HAP-1 (cell line): ENCODE data around the gene RND2.
A peak's percentile ranks its signal among the peaks of the same experiment; 100 is the strongest.

Experiments used
- DNase-seq, 2 experiments: peaks; one replicate each; pipeline ENCODE4 v3.0.0-alpha.2; 2016 to 2020; ENCODE audit warnings: low spot score in 2 of 2
- H3K27me3 ChIP-seq: fragments of 250-450 bp; sonication (Bioruptor Pico); 2 replicates; pipeline ENCODE4 v1.5.1; 2020; ENCODE audit warnings: low read depth, mild to moderate bottlenecking, moderate library complexity
- H3K36me3 ChIP-seq: fragments of 250-450 bp; sonication (Bioruptor Pico); replicated peaks from 2 replicates; pipeline ENCODE4 v1.5.1; 2020; ENCODE audit warnings: mild to moderate bottlenecking
- H3K4me1 ChIP-seq: fragments of 250-450 bp; sonication (Bioruptor Pico); 2 replicates; pipeline ENCODE4 v1.5.1; 2020; ENCODE audit warnings: mild to moderate bottlenecking
- H3K4me3 ChIP-seq: fragments of 250-450 bp; sonication (Bioruptor Pico); 2 replicates; pipeline ENCODE4 v1.5.1; 2020; ENCODE audit warnings: mild to moderate bottlenecking, moderate library complexity
- H3K9me3 ChIP-seq: fragments of 250-450 bp; sonication (Bioruptor Pico); 2 replicates; pipeline ENCODE4 v1.5.1; 2020; ENCODE audit warnings: mild to moderate bottlenecking, moderate library complexity
- in situ Hi-C: fragments of 300-500 bp; cut with MboI; formaldehyde crosslinking; loops from 3 replicates; pipeline ENCODE4 v1.14.3; 2020; ENCODE audit warnings: low sequenced_read_pairs, inconsistent platforms, mixed read lengths

Gene RND2

GRCh38 chr17:43026595-43026994, 1.6 kb downstream of the RND2 start:
- DNase-seq = no peak
- in situ Hi-C loops = no loop called here
- no peak overlapping the region for H3K4me3 ChIP-seq
- no peaks in the 10 kb centered on the region for H3K27me3 ChIP-seq
- H3K36me3 ChIP-seq = no peaks in the 10 kb centered on the region
- no peaks in the 10 kb centered on the region for H3K9me3 ChIP-seq
- H3K4me1 ChIP-seq = no peaks in the 10 kb centered on the region

GRCh38 chr17:43027091-43028032, 2.3 kb downstream of the RND2 start:
- no peaks in the 10 kb centered on the region for H3K9me3 ChIP-seq
- no peaks in the 10 kb centered on the region for H3K4me1 ChIP-seq
- no peak for DNase-seq
- H3K36me3 ChIP-seq = no peaks in the 10 kb centered on the region
- no peak overlapping the region for H3K4me3 ChIP-seq
- no peaks in the 10 kb centered on the region for H3K27me3 ChIP-seq
- in situ Hi-C loops = no loop called here

GRCh38 chr17:43028221-43028861, 3.3 kb downstream of the RND2 start:
- no peaks in the 10 kb centered on the region for H3K36me3 ChIP-seq
- no peak for DNase-seq
- no peak overlapping the region for H3K4me3 ChIP-seq
- no peaks in the 10 kb centered on the region for H3K9me3 ChIP-seq
- H3K4me1 ChIP-seq = no peaks in the 10 kb centered on the region
- in situ Hi-C loops = no loop called here
- H3K27me3 ChIP-seq = no peaks in the 10 kb centered on the region

GRCh38 chr17:43030137-43030767, 5.2 kb downstream of the RND2 start:
- H3K9me3 ChIP-seq = no peaks in the 10 kb centered on the region
- H3K27me3 ChIP-seq = no peaks in the 10 kb centered on the region
- no peaks in the 10 kb centered on the region for H3K36me3 ChIP-seq
- H3K4me3 ChIP-seq = no peak overlapping the region
- in situ Hi-C loops = no loop called here
- DNase-seq = no peak
- H3K4me1 ChIP-seq = peaks cover 12% of the 10 kb centered on the region

GRCh38 chr17:43031666-43032065, 6.6 kb downstream of the RND2 start:
- Histone ChIP-seq H3K36me3 (no peaks in the 10 kb centered on the region), H3K27me3 (no peaks in the 10 kb centered on the region), H3K4me3 (no peak overlapping the region), H3K9me3 (no peaks in the 10 kb centered on the region), H3K4me1 (peaks cover 26% of the 10 kb centered on the region)
- in situ Hi-C loops = no loop called here
- DNase-seq = no peak

GRCh38 chr17:43033948-43034881, 9.2 kb downstream of the RND2 start:
- Histone ChIP-seq H3K4me3 (no peak overlapping the region), H3K4me1 (peaks cover 30% of the 10 kb centered on the region), H3K36me3 (no peaks in the 10 kb centered on the region), H3K27me3 (no peaks in the 10 kb centered on the region), H3K9me3 (no peaks in the 10 kb centered on the region)
- DNase-seq = peak; percentile 33 to 65
- in situ Hi-C loops = no loop called here

GRCh38 chr17:43034894-43035293, 9.9 kb downstream of the RND2 start:
- Histone ChIP-seq H3K9me3 (no peaks in the 10 kb centered on the region), H3K36me3 (no peaks in the 10 kb centered on the region), H3K27me3 (no peaks in the 10 kb centered on the region), H3K4me3 (no peak overlapping the region), H3K4me1 (peaks cover 33% of the 10 kb centered on the region)
- in situ Hi-C loops = no loop called here
- no peak for DNase-seq

GRCh38 chr17:43039646-43040045, 14.6 kb downstream of the RND2 start:
- Histone ChIP-seq H3K36me3 (peaks cover 10% of the 10 kb centered on the region), H3K9me3 (no peaks in the 10 kb centered on the region), H3K4me3 (no peak overlapping the region), H3K27me3 (no peaks in the 10 kb centered on the region), H3K4me1 (peaks cover 41% of the 10 kb centered on the region)
- no peak for DNase-seq
- in situ Hi-C loops = no loop called here

- Histone ChIP-seq H3K4me3 (no peak overlapping the region), H3K9me3 (no peaks in the 10 kb centered on the region), H3K4me1 (peaks cover 33% of the 10 kb centered on the region), H3K36me3 (peaks cover 13% of the 10 kb centered on the region), H3K27me3 (no peaks in the 10 kb centered on the region)
- peak; percentile 47 for DNase-seq
- in situ Hi-C loops = no loop called here
These were observed 15.6 kb downstream of the RND2 start for GRCh38 chr17:43040655-43041054.

GRCh38 chr17:43042025-43042628, 17.1 kb downstream of the RND2 start:
- H3K9me3 ChIP-seq = no peaks in the 10 kb centered on the region
- H3K36me3 ChIP-seq = peaks cover 17% of the 10 kb centered on the region
- no peak overlapping the region for H3K4me3 ChIP-seq
- no peak for DNase-seq
- H3K27me3 ChIP-seq = no peaks in the 10 kb centered on the region
- in situ Hi-C loops = no loop called here
- peaks cover 19% of the 10 kb centered on the region for H3K4me1 ChIP-seq

- no peaks in the 10 kb centered on the region for H3K27me3 ChIP-seq
- H3K4me3 ChIP-seq = no peak overlapping the region
- DNase-seq = no peak
- H3K36me3 ChIP-seq = peaks cover 23% of the 10 kb centered on the region
- H3K9me3 ChIP-seq = no peaks in the 10 kb centered on the region
- H3K4me1 ChIP-seq = peaks cover 19% of the 10 kb centered on the region
- in situ Hi-C loops = no loop called here
These were observed 18.3 kb downstream of the RND2 start for GRCh38 chr17:43043307-43043706.

- Histone ChIP-seq H3K4me3 (no peak overlapping the region), H3K4me1 (peaks cover 19% of the 10 kb centered on the region), H3K27me3 (no peaks in the 10 kb centered on the region), H3K9me3 (no peaks in the 10 kb centered on the region), H3K36me3 (peaks cover 26% of the 10 kb centered on the region)
- DNase-seq = no peak
- in situ Hi-C loops = no loop called here
These were observed 19.0 kb downstream of the RND2 start for GRCh38 chr17:43044024-43044423.

GRCh38 chr17:43051969-43052368, 26.9 kb downstream of the RND2 start:
- in situ Hi-C loops = no loop called here
- Histone ChIP-seq H3K36me3 (peaks cover 66% of the 10 kb centered on the region), H3K4me3 (no peak overlapping the region), H3K4me1 (no peaks in the 10 kb centered on the region), H3K9me3 (no peaks in the 10 kb centered on the region), H3K27me3 (no peaks in the 10 kb centered on the region)
- DNase-seq = no peak
